GM23338 (cell line): ENCODE measurements around the gene CCDC24.

Experiments used
- EZH2 ChIP-seq: fragments of 200-600 bp; sonication (generic); IDR thresholded peaks from one replicate; pipeline ENCODE4 v1.8.0; 2017; ENCODE audit warnings: antibody characterized with exemption, mild to moderate bottlenecking, low read depth; ENCODE audit not compliant: unreplicated experiment
- EZH2phosphoT487 ChIP-seq: fragments of 200-600 bp; sonication (generic); IDR thresholded peaks from one replicate; pipeline ENCODE4 v1.8.1; 2018; ENCODE audit warnings: antibody characterized with exemption; ENCODE audit not compliant: unreplicated experiment
- JUNB ChIP-seq: IDR thresholded peaks from one replicate; pipeline ENCODE4 v1.6.1; 2016; ENCODE audit warnings: antibody characterized with exemption; ENCODE audit not compliant: unreplicated experiment
- POLR2AphosphoS5 ChIP-seq: IDR thresholded peaks from 2 replicates; pipeline ENCODE4 v1.6.1; 2016; ENCODE audit warnings: antibody characterized with exemption, low read depth
- TF ChIP-seq, protein P1 (sequence below), 2 experiments: fragments of 200-600 bp in 1 of 2; sonication (generic) in 1 of 2; conservative IDR thresholded peaks; 2 replicates each; pipeline versions ENCODE4 v1.5.1 to v1.6.1; 2016 to 2017; ENCODE audit warnings: antibody characterized with exemption in 2 of 2, low read depth in 2 of 2, mild to moderate bottlenecking in 2 of 2, moderate library complexity in 1 of 2
- TF ChIP-seq, protein P2 (sequence below): IDR thresholded peaks from one replicate; pipeline ENCODE4 v1.6.1; 2018; ENCODE audit warnings: antibody characterized with exemption; ENCODE audit not compliant: unreplicated experiment

DNA sequence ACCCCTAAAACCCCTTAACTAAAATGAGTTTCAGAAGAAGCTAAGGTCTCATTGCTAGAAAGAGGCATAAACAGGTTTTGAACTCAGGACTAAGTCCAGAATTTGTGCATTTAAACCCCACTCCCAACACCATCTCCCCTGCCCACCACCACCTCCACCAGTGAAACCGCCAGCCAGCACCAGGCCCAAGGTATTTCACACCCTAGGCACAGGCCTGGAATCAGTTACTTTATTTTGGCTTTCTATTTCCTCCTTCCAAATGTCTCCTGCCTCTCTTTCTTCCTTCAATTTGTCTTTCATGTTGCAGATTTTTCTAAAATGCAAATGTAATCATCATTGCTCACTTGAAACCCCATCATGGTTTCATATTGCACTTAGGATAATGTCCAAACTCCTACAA is 46.5 kb upstream of the CCDC24 start:
- TF ChIP-seq, protein P1, sequence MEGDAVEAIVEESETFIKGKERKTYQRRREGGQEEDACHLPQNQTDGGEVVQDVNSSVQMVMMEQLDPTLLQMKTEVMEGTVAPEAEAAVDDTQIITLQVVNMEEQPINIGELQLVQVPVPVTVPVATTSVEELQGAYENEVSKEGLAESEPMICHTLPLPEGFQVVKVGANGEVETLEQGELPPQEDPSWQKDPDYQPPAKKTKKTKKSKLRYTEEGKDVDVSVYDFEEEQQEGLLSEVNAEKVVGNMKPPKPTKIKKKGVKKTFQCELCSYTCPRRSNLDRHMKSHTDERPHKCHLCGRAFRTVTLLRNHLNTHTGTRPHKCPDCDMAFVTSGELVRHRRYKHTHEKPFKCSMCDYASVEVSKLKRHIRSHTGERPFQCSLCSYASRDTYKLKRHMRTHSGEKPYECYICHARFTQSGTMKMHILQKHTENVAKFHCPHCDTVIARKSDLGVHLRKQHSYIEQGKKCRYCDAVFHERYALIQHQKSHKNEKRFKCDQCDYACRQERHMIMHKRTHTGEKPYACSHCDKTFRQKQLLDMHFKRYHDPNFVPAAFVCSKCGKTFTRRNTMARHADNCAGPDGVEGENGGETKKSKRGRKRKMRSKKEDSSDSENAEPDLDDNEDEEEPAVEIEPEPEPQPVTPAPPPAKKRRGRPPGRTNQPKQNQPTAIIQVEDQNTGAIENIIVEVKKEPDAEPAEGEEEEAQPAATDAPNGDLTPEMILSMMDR (conservative IDR thresholded peaks at IDR 0.05; ENCODE audit: low read depth in 2 of 2): no peak
- TF ChIP-seq, protein P2, sequence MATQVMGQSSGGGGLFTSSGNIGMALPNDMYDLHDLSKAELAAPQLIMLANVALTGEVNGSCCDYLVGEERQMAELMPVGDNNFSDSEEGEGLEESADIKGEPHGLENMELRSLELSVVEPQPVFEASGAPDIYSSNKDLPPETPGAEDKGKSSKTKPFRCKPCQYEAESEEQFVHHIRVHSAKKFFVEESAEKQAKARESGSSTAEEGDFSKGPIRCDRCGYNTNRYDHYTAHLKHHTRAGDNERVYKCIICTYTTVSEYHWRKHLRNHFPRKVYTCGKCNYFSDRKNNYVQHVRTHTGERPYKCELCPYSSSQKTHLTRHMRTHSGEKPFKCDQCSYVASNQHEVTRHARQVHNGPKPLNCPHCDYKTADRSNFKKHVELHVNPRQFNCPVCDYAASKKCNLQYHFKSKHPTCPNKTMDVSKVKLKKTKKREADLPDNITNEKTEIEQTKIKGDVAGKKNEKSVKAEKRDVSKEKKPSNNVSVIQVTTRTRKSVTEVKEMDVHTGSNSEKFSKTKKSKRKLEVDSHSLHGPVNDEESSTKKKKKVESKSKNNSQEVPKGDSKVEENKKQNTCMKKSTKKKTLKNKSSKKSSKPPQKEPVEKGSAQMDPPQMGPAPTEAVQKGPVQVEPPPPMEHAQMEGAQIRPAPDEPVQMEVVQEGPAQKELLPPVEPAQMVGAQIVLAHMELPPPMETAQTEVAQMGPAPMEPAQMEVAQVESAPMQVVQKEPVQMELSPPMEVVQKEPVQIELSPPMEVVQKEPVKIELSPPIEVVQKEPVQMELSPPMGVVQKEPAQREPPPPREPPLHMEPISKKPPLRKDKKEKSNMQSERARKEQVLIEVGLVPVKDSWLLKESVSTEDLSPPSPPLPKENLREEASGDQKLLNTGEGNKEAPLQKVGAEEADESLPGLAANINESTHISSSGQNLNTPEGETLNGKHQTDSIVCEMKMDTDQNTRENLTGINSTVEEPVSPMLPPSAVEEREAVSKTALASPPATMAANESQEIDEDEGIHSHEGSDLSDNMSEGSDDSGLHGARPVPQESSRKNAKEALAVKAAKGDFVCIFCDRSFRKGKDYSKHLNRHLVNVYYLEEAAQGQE: no peak
- TF ChIP-seq JUNB: no peak
- TF ChIP-seq POLR2AphosphoS5: no peak
- no peak for TF ChIP-seq EZH2phosphoT487
- no peak for TF ChIP-seq EZH2
